CD8-positive, alpha-beta memory T cell (primary cell): ENCODE data around the gene KRT37. TPM values are rescaled to one million over a fixed set of nuclear protein-coding genes. Genes with fewer than 3 reads are reported as not detected.

Source experiments
- CTCF ChIA-PET: fragments of 350-600 bp; sonication (Branson Sonifier 250); formaldehyde crosslinking; loops from one replicate; lab custom pipeline; 2021; ENCODE audit warnings: antibody characterized with exemption; lab: Charles Lee
- POLR2A ChIA-PET: fragments of 350-600 bp; sonication (Branson Sonifier 250); formaldehyde crosslinking; loops from one replicate; lab custom pipeline; 2021; ENCODE audit warnings: antibody characterized with exemption; lab: Charles Lee
- DNase-seq, 5 donors: peaks; one replicate each; pipeline versions ENCODE4 v3.0.0 to v3.0.0-alpha.2; 2020 to 2022; ENCODE audit warnings: mixed read lengths in 1 of 5
- H3K27ac ChIP-seq: one replicate; pipeline ENCODE4 v1.7.0; 2013; ENCODE audit warnings: low read depth, mild to moderate bottlenecking, low read length, moderate library complexity
- H3K27me3 ChIP-seq: 2 replicates; pipeline ENCODE4 v1.7.0; 2013; ENCODE audit warnings: low read length, mild to moderate bottlenecking; ENCODE audit not compliant: insufficient read depth, poor library complexity, severe bottlenecking
- H3K36me3 ChIP-seq: 2 replicates; pipeline ENCODE4 v1.7.0; 2013; ENCODE audit warnings: mild to moderate bottlenecking, low read length, moderate library complexity; ENCODE audit not compliant: insufficient read depth
- H3K4me1 ChIP-seq: 2 replicates; pipeline ENCODE4 v1.7.0; 2013; ENCODE audit warnings: mild to moderate bottlenecking, low read length, moderate library complexity; ENCODE audit not compliant: insufficient read depth
- H3K4me3 ChIP-seq: 2 replicates; pipeline ENCODE4 v1.7.0; 2013; ENCODE audit warnings: mild to moderate bottlenecking, low read length
- H3K9me3 ChIP-seq: 2 replicates; pipeline ENCODE4 v1.7.0; 2013; ENCODE audit warnings: mild to moderate bottlenecking, low read length
- H3K27ac Mint-ChIP-seq, 8 donors: one replicate each; pipeline ENCODE4 v1.8.0; 2020 to 2021; ENCODE audit warnings: mixed read lengths in 8 of 8, mild to moderate bottlenecking in 6 of 8, inconsistent platforms in 3 of 8, moderate library complexity in 3 of 8
- H3K27me3 Mint-ChIP-seq, 2 donors: one replicate each; pipeline ENCODE4 v1.8.0; 2020 to 2021; ENCODE audit warnings: mixed read lengths in 2 of 2, mild to moderate bottlenecking in 1 of 2, moderate library complexity in 1 of 2
- H3K36me3 Mint-ChIP-seq, 3 donors: one replicate each; pipeline ENCODE4 v1.8.0; 2020 to 2021; ENCODE audit warnings: mixed read lengths in 3 of 3, inconsistent platforms in 1 of 3, mild to moderate bottlenecking in 1 of 3
- H3K4me1 Mint-ChIP-seq, 3 donors: one replicate each; pipeline ENCODE4 v1.8.0; 2020 to 2021; ENCODE audit warnings: mixed read lengths in 3 of 3, inconsistent platforms in 1 of 3, mild to moderate bottlenecking in 1 of 3
- H3K4me3 Mint-ChIP-seq, 7 donors: one replicate each; pipeline ENCODE4 v1.8.0; 2020 to 2021; ENCODE audit warnings: mixed read lengths in 7 of 7, mild to moderate bottlenecking in 6 of 7, moderate library complexity in 4 of 7, inconsistent platforms in 2 of 7
- H3K9me3 Mint-ChIP-seq, 5 donors: one replicate each; pipeline ENCODE4 v1.8.0; 2020 to 2022; ENCODE audit warnings: mixed read lengths in 5 of 5, mild to moderate bottlenecking in 3 of 5, moderate library complexity in 2 of 5, inconsistent platforms in 1 of 5
- polyA plus RNA-seq: library from polyadenylated mRNA; unstranded; fragments of 300-500 nt; fragmentation: Illumina TruSeq; gene quantifications from one replicate; pipeline ENCODE4 v1.2.3, GENCODE V29; 2021
- total RNA-seq, 2 experiments: library from RNA; stranded (reverse); gene quantifications; one replicate each; pipeline ENCODE4 v1.2.3, GENCODE V29; 2021

The KRT37 gene
- total and polyA plus RNA-seq, 3 experiments from 2014 or later: not detected

GRCh38 chr17:41393826-41394225 lies 30.6 kb downstream of the KRT37 start:
- H3K4me1 ChIP-seq: no peaks in the 10 kb centered on the region
- POLR2A ChIA-PET: no interaction called here
- Mint-ChIP-seq H3K4me1 (peaks cover 0 to 3% (median 0%) of the 10 kb centered on the region in 3 donors), H3K27ac (no peak overlapping the region), H3K27me3 (peaks cover 12 to 40% of the 10 kb centered on the region in 2 donors), H3K4me3 (no peak overlapping the region), H3K36me3 (peaks cover 0 to 10% (median 2%) of the 10 kb centered on the region in 3 donors), H3K9me3 (peaks cover 0 to 3% (median 0%) of the 10 kb centered on the region in 5 donors)
- DNase-seq: no peak
- no peaks in the 10 kb centered on the region for H3K9me3 ChIP-seq
- H3K27me3 ChIP-seq: no peaks in the 10 kb centered on the region
- CTCF ChIA-PET: no interaction called here
- no peak overlapping the region for H3K27ac ChIP-seq
- H3K4me3 ChIP-seq: no peak overlapping the region
- H3K36me3 ChIP-seq: no peaks in the 10 kb centered on the region

GRCh38 chr17:41393294-41393693 lies 31.1 kb downstream of the KRT37 start:
- H3K4me3 Mint-ChIP-seq: no peak overlapping the region

GRCh38 chr17:41392278-41392677 lies 32.1 kb downstream of the KRT37 start:
- Mint-ChIP-seq H3K27me3 (peaks cover 12 to 42% of the 10 kb centered on the region in 2 donors), H3K27ac (no peak overlapping the region), H3K36me3 (peaks cover 0 to 15% (median 2%) of the 10 kb centered on the region in 3 donors), H3K4me1 (peaks cover 0 to 3% (median 0%) of the 10 kb centered on the region in 3 donors), H3K9me3 (peaks cover 3 to 7% (median 4%) of the 10 kb centered on the region in 5 donors), H3K4me3 (no peak overlapping the region)
- no peaks in the 10 kb centered on the region for H3K36me3 ChIP-seq
- DNase-seq: no peak
- no peak overlapping the region for H3K27ac ChIP-seq
- no peaks in the 10 kb centered on the region for H3K27me3 ChIP-seq
- no peaks in the 10 kb centered on the region for H3K9me3 ChIP-seq
- no peaks in the 10 kb centered on the region for H3K4me1 ChIP-seq
- POLR2A ChIA-PET: no interaction called here
- CTCF ChIA-PET: interaction anchor here (0.6 kb wide), 1 partner anchor 283 kb away, joined by 4 read pairs; no protein-coding TSS in a partner anchor
- no peak overlapping the region for H3K4me3 ChIP-seq

More at GRCh38 chr17:41393294-41393693, 31.1 kb downstream of the KRT37 start:
- peaks cover 12 to 44% of the 10 kb centered on the region in 2 donors for H3K27me3 Mint-ChIP-seq
- H3K9me3 Mint-ChIP-seq: peaks cover 0 to 3% (median 0%) of the 10 kb centered on the region in 5 donors
- Histone ChIP-seq H3K27ac (no peak overlapping the region), H3K9me3 (no peaks in the 10 kb centered on the region), H3K4me3 (no peak overlapping the region), H3K27me3 (no peaks in the 10 kb centered on the region), H3K36me3 (no peaks in the 10 kb centered on the region), H3K4me1 (no peaks in the 10 kb centered on the region)
- CTCF ChIA-PET: no interaction called here
- no peak for DNase-seq
- H3K36me3 Mint-ChIP-seq: peaks cover 0 to 12% (median 2%) of the 10 kb centered on the region in 3 donors
- H3K4me1 Mint-ChIP-seq: peaks cover 0 to 3% (median 0%) of the 10 kb centered on the region in 3 donors
- POLR2A ChIA-PET: no interaction called here
- no peak overlapping the region for H3K27ac Mint-ChIP-seq

GRCh38 chr17:41391535-41391934 lies 32.9 kb downstream of the KRT37 start:
- peaks cover 14 to 44% of the 10 kb centered on the region in 2 donors for H3K27me3 Mint-ChIP-seq
- H3K4me1 Mint-ChIP-seq: peaks cover 0 to 3% (median 0%) of the 10 kb centered on the region in 3 donors
- no peaks in the 10 kb centered on the region for H3K4me1 ChIP-seq
- H3K36me3 Mint-ChIP-seq: peaks cover 0 to 18% (median 2%) of the 10 kb centered on the region in 3 donors
- no peak overlapping the region for H3K27ac ChIP-seq
- no peaks in the 10 kb centered on the region for H3K36me3 ChIP-seq
- ChIA-PET CTCF (no interaction called here), POLR2A (no interaction called here)
- DNase-seq: no peak
- no peak overlapping the region for H3K4me3 ChIP-seq
- no peak overlapping the region for H3K4me3 Mint-ChIP-seq
- no peak overlapping the region for H3K27ac Mint-ChIP-seq
- H3K27me3 ChIP-seq: no peaks in the 10 kb centered on the region
- peaks cover under 1% of the 10 kb centered on the region for H3K9me3 ChIP-seq
- H3K9me3 Mint-ChIP-seq: peaks cover 8 to 13% (median 10%) of the 10 kb centered on the region in 5 donors

- H3K27ac ChIP-seq: no peak overlapping the region
- no peak for DNase-seq
- H3K27me3 ChIP-seq: no peaks in the 10 kb centered on the region
- H3K9me3 ChIP-seq: peaks cover 6% of the 10 kb centered on the region
- H3K36me3 ChIP-seq: no peaks in the 10 kb centered on the region
- no peak overlapping the region for H3K27ac Mint-ChIP-seq
- peaks cover 14 to 44% of the 10 kb centered on the region in 2 donors for H3K27me3 Mint-ChIP-seq
- H3K9me3 Mint-ChIP-seq: peaks cover 12 to 18% (median 15%) of the 10 kb centered on the region in 5 donors
- no peak overlapping the region for H3K4me3 ChIP-seq
- no peaks in the 10 kb centered on the region for H3K4me1 ChIP-seq
- POLR2A ChIA-PET: no interaction called here
- CTCF ChIA-PET: interaction anchor here (1.1 kb wide), 1 partner anchor 258 kb away, joined by 3 read pairs; no protein-coding TSS in a partner anchor
- H3K36me3 Mint-ChIP-seq: peaks cover 0 to 20% (median 2%) of the 10 kb centered on the region in 3 donors
- no peaks in the 10 kb centered on the region for H3K4me1 Mint-ChIP-seq
- no peak overlapping the region for H3K4me3 Mint-ChIP-seq
Measured at GRCh38 chr17:41390411-41390938, 33.9 kb downstream of the KRT37 start.

- H3K9me3 Mint-ChIP-seq: peaks cover 12 to 18% (median 15%) of the 10 kb centered on the region in 5 donors
- H3K36me3 Mint-ChIP-seq: peaks cover 0 to 20% (median 2%) of the 10 kb centered on the region in 3 donors
- Histone ChIP-seq H3K4me3 (no peak overlapping the region), H3K4me1 (no peaks in the 10 kb centered on the region), H3K36me3 (no peaks in the 10 kb centered on the region), H3K27ac (no peak overlapping the region), H3K27me3 (no peaks in the 10 kb centered on the region), H3K9me3 (peaks cover 6% of the 10 kb centered on the region)
- no peak overlapping the region for H3K27ac Mint-ChIP-seq
- no peaks in the 10 kb centered on the region for H3K4me1 Mint-ChIP-seq
- peaks cover 16 to 39% of the 10 kb centered on the region in 2 donors for H3K27me3 Mint-ChIP-seq
- CTCF ChIA-PET: no interaction called here
- POLR2A ChIA-PET: no interaction called here
- H3K4me3 Mint-ChIP-seq: no peak overlapping the region
- DNase-seq: no peak
Measured at GRCh38 chr17:41387670-41388069, 36.7 kb downstream of the KRT37 start.

- Histone ChIP-seq H3K9me3 (peaks cover 6% of the 10 kb centered on the region), H3K4me3 (no peak overlapping the region), H3K4me1 (no peaks in the 10 kb centered on the region), H3K27me3 (no peaks in the 10 kb centered on the region), H3K36me3 (no peaks in the 10 kb centered on the region), H3K27ac (no peak overlapping the region)
- CTCF ChIA-PET: no interaction called here
- Mint-ChIP-seq H3K4me1 (no peaks in the 10 kb centered on the region), H3K36me3 (peaks cover 0 to 15% (median 2%) of the 10 kb centered on the region in 3 donors), H3K27ac (no peak overlapping the region), H3K27me3 (peaks cover 11 to 31% of the 10 kb centered on the region in 2 donors), H3K4me3 (no peak overlapping the region), H3K9me3 (peaks cover 12 to 18% (median 15%) of the 10 kb centered on the region in 5 donors)
- no peak for DNase-seq
- POLR2A ChIA-PET: no interaction called here
Measured at GRCh38 chr17:41386227-41386626, 38.2 kb downstream of the KRT37 start.

- Histone ChIP-seq H3K27ac (no peak overlapping the region), H3K36me3 (no peaks in the 10 kb centered on the region), H3K4me3 (no peak overlapping the region), H3K4me1 (no peaks in the 10 kb centered on the region), H3K27me3 (no peaks in the 10 kb centered on the region), H3K9me3 (peaks cover 6% of the 10 kb centered on the region)
- H3K27me3 Mint-ChIP-seq: peaks cover 6 to 25% of the 10 kb centered on the region in 2 donors
- ChIA-PET POLR2A (no interaction called here), CTCF (no interaction called here)
- H3K36me3 Mint-ChIP-seq: peaks cover 0 to 14% (median 0%) of the 10 kb centered on the region in 3 donors
- no peak overlapping the region for H3K4me3 Mint-ChIP-seq
- no peak for DNase-seq
- H3K9me3 Mint-ChIP-seq: peaks cover 12 to 17% (median 15%) of the 10 kb centered on the region in 5 donors
- peaks cover 0 to under 1% (median 0%) of the 10 kb centered on the region in 3 donors for H3K4me1 Mint-ChIP-seq
- H3K27ac Mint-ChIP-seq: no peak overlapping the region
Measured at GRCh38 chr17:41383690-41384089, 40.7 kb downstream of the KRT37 start.
